ENCODE results near the gene EPB41L4A. TPM values are rescaled to one million over a fixed set of nuclear protein-coding genes. Genes with fewer than 3 reads are reported as not detected.

Gene EPB41L4A
- total RNA-seq, 6 experiments from 2014 or later, result 0.07 TPM; not detected in 5

DNA sequence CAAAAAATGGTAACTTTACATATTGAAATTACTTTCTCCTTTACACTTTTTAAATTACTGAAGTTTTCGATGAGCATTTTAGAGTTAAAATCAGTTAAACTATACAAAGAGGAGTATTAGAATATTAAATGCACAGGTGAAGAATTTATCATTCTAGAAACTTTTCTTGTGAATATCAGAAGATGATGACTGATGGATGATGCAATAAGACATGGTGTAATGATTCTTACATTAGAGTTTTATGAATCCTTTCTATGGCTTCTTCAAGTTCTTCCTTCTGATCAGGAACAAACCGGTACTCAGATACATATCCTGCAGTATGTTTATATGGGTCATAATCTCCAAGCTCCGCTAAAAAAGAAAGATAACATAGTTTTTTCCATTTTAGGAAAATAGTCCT is 154.4 kb downstream of the EPB41L4A start:
- TF ChIP-seq, protein P1, sequence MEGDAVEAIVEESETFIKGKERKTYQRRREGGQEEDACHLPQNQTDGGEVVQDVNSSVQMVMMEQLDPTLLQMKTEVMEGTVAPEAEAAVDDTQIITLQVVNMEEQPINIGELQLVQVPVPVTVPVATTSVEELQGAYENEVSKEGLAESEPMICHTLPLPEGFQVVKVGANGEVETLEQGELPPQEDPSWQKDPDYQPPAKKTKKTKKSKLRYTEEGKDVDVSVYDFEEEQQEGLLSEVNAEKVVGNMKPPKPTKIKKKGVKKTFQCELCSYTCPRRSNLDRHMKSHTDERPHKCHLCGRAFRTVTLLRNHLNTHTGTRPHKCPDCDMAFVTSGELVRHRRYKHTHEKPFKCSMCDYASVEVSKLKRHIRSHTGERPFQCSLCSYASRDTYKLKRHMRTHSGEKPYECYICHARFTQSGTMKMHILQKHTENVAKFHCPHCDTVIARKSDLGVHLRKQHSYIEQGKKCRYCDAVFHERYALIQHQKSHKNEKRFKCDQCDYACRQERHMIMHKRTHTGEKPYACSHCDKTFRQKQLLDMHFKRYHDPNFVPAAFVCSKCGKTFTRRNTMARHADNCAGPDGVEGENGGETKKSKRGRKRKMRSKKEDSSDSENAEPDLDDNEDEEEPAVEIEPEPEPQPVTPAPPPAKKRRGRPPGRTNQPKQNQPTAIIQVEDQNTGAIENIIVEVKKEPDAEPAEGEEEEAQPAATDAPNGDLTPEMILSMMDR (IDR thresholded peaks at IDR 0.05), result no peak
- Mint-ChIP-seq H3K36me3 (ENCODE audit: low read depth) (no peaks in the 10 kb centered on the region), H3K4me3 (no peak overlapping the region), H3K9me3 (no peaks in the 10 kb centered on the region), H3K27me3 (ENCODE audit: insufficient read depth) (no peaks in the 10 kb centered on the region; the same call in none of the 2 replicates), H3K27ac (no peak overlapping the region), H3K4me1 (ENCODE audit: low read depth) (no peaks in the 10 kb centered on the region)
- DNase-seq, result no peak

DNA sequence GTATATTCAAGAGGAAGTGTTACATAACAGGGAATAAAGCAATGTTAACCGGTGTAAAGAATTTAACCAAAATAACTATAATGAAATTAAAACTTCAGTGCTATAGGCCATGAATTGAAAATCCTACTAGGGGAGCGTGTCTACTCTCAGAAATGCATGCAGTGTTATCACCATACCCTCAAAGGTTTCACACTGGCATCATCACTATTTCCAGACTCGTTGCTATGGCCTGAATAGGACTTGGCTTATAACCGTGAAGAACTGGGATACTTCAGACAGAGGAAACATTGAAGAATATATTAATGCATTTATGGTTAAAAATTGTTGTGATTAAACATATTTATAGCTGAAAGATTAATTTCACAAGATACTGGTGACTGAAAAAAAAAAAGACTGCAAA is 154.9 kb downstream of the EPB41L4A start:
- no peak overlapping the region for H3K27ac Mint-ChIP-seq
- H3K9me3 Mint-ChIP-seq, result no peaks in the 10 kb centered on the region
- no peaks in the 10 kb centered on the region; the same call in none of the 2 replicates for H3K27me3 Mint-ChIP-seq (ENCODE audit: insufficient read depth)
- H3K36me3 Mint-ChIP-seq (ENCODE audit: low read depth), result no peaks in the 10 kb centered on the region
- no peak for DNase-seq
- no peaks in the 10 kb centered on the region for H3K4me1 Mint-ChIP-seq (ENCODE audit: low read depth)
- no peak overlapping the region for H3K4me3 Mint-ChIP-seq
- TF ChIP-seq, protein P1 (IDR thresholded peaks at IDR 0.05), result no peak

DNA sequence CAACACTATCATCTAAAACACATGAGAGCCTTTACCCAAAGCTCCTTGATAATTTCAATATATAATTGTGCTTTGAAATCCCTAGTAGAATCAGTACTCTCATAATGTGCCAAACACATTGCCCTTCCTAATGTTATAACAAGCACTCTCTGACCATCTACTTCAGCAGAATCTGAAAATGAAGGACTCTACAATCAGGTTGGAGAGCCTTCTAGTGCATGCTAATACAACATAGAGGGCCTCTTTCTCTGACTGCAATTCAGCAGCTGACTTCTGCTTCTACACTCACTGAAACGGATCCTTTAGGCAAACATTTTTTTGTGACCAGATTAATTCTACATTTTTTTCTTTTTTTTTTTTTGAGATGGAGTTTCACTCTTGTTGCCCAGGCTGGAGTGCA is 155.6 kb downstream of the EPB41L4A start:
- no peaks in the 10 kb centered on the region for H3K36me3 Mint-ChIP-seq (ENCODE audit: low read depth)
- TF ChIP-seq, protein P1 (IDR thresholded peaks at IDR 0.05), result no peak
- no peaks in the 10 kb centered on the region for H3K4me1 Mint-ChIP-seq (ENCODE audit: low read depth)
- no peak overlapping the region for H3K27ac Mint-ChIP-seq
- DNase-seq, result no peak
- no peaks in the 10 kb centered on the region for H3K9me3 Mint-ChIP-seq
- H3K27me3 Mint-ChIP-seq (ENCODE audit: insufficient read depth), result no peaks in the 10 kb centered on the region; the same call in none of the 2 replicates
- H3K4me3 Mint-ChIP-seq, result no peak overlapping the region

DNA sequence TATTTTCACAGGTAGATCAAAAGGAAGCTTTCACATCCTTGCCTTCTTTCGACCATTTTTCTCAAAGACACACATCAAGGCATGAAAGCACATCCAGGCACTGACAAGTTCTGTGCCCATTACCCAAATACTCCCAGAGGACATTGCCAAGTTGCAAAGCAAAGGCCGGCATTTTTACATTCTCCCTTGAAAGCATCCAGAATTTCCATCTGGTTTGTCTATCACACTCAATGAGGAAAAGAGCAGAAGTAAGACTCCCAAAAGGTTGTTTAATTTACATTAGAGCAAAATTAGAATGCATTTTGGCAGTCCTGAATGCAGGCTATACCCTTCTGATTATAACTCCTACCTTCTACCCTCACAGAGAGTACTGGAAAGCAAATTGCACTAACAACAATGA is 160.5 kb downstream of the EPB41L4A start:
- no peaks in the 10 kb centered on the region for H3K4me1 Mint-ChIP-seq (ENCODE audit: low read depth)
- H3K4me3 Mint-ChIP-seq, result no peak overlapping the region
- H3K9me3 Mint-ChIP-seq, result no peaks in the 10 kb centered on the region
- no peaks in the 10 kb centered on the region for H3K36me3 Mint-ChIP-seq (ENCODE audit: low read depth)
- no peak for DNase-seq
- no peak overlapping the region for H3K27ac Mint-ChIP-seq
- H3K27me3 Mint-ChIP-seq (ENCODE audit: insufficient read depth), result no peaks in the 10 kb centered on the region; the same call in 1 of the 2 replicates
- TF ChIP-seq, protein P1 (IDR thresholded peaks at IDR 0.05), result no peak

DNA sequence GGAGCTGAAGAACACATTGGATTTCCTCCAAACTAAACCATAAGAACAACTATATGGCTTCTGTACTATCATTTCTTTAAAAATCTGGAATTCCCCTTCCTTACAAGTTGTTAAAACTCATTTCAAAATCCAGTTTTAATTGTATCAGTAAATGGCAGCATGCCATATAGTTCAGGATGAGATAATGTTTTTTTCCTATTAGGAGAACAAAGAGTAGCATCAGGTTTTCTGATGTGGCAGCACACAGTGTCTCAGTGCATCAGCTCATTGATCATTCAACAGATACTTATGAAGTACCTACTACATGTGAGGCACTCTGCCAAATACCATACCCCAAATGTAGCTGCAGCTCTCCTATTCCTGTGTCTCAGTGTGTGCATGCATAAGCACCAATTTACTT is 161.1 kb downstream of the EPB41L4A start:
- H3K9me3 Mint-ChIP-seq, result no peaks in the 10 kb centered on the region
- no peaks in the 10 kb centered on the region; the same call in 1 of the 2 replicates for H3K27me3 Mint-ChIP-seq (ENCODE audit: insufficient read depth)
- no peaks in the 10 kb centered on the region for H3K36me3 Mint-ChIP-seq (ENCODE audit: low read depth)
- no peaks in the 10 kb centered on the region for H3K4me1 Mint-ChIP-seq (ENCODE audit: low read depth)
- no peak overlapping the region for H3K27ac Mint-ChIP-seq
- DNase-seq, result no peak
- TF ChIP-seq, protein P1 (IDR thresholded peaks at IDR 0.05), result no peak
- H3K4me3 Mint-ChIP-seq, result no peak overlapping the region

DNA sequence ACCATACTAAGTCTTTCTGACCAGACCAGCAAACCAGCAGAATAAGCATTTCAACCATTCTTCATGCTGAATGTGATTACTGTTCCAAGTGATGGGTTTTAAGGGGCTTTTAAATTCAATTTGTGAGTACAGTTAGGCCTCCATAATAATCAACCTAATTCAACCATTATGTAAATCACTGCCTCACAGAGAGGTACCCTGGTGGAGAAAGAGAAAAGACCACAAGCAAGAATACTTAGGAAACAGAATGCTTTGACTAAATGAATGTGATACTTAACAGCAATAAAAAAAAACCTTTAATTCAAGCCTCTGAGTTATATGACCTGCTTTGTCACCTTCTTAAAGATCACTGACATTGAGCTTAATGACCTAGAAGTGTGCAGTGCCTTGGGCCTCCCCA is 162.1 kb downstream of the EPB41L4A start:
- Mint-ChIP-seq H3K9me3 (no peaks in the 10 kb centered on the region), H3K27ac (no peak overlapping the region), H3K4me3 (no peak overlapping the region), H3K36me3 (ENCODE audit: low read depth) (no peaks in the 10 kb centered on the region), H3K4me1 (ENCODE audit: low read depth) (no peaks in the 10 kb centered on the region), H3K27me3 (ENCODE audit: insufficient read depth) (no peaks in the 10 kb centered on the region)
- DNase-seq, result no peak
- TF ChIP-seq, protein P1 (IDR thresholded peaks at IDR 0.05), result no peak

All from HFFc6 (cell line).